Measurements from ENCODE around the gene HYKK. TPM values are rescaled to one million over a fixed set of nuclear protein-coding genes. Genes with fewer than 3 reads are reported as not detected.
A peak's percentile ranks its signal among the peaks of the same experiment; 100 is the strongest.

HYKK gene
- polyA plus RNA-seq, 1 of the 3 experiments (the other 2 are of a cell fraction), result 2.2 TPM

DNA sequence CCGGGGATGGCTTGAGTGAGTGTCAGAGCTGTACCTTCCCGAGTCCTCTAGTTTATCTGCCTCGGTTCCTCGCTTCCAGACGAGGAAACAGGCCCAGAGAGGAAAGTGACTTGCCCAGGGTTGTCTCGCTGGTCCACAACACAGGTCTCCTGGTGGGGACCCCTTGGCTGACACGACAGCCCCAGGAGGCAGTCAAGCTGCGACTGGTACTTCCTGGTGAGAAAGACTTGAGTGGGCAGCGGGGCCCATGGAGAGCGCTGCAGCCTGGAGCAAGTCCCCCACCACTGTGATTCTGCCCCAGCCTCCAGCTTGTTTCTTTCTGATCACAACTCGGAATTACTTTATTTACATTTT lies 57.3 kb downstream of the HYKK start:
- no peak for DNase-seq
- Histone ChIP-seq H3K79me2 (ENCODE audit: insufficient read depth) (peaks cover 16% of the 10 kb centered on the region; the same call in 1 of the 2 replicates), H2AFZ (ENCODE audit: low read depth) (peak overlapping the region; percentile 75; the same call in 1 of the 2 replicates), H3K27ac (ENCODE audit: low read depth in 2 of 2, low read length in 1 of 2) (peak overlapping the region in 1 of 2 experiments; percentile 44; a peak in 2 of 4 replicates), H3K27me3 (ENCODE audit: insufficient read depth) (no peaks in the 10 kb centered on the region), H3K9me2 (no peaks in the 10 kb centered on the region), H3K9me3 (no peaks in the 10 kb centered on the region), H4K20me1 (ENCODE audit: insufficient read depth) (no peaks in the 10 kb centered on the region), H3F3A (replicated peaks; ENCODE audit: insufficient read depth) (peaks cover 9% of the 10 kb centered on the region), H3K4me1 (ENCODE audit: control insufficient read depth in 1 of 2, insufficient read depth in 2 of 2, low read depth in 1 of 2, low read length in 1 of 2) (peaks cover 0 to 13% of the 10 kb centered on the region in 2 experiments; a peak in 2 of 4 replicates), H3K4me2 (peak overlapping the region; percentile 91), H3K36me3 (replicated peaks in 1 of 2; ENCODE audit: control insufficient read depth in 1 of 2, insufficient read depth in 2 of 2, low read length in 1 of 2) (no peaks in the 10 kb centered on the region), H3K9ac (no peak overlapping the region), H3K4me3 (ENCODE audit: low read depth in 2 of 2, low read length in 1 of 2) (peak overlapping the region in 1 of 2 experiments; percentile 80; a peak in 1 of 4 replicates)
- WGBS (ENCODE audit: low lambda C conversion rate), result 89% methylated on average over 8 of the region's 11 CpGs
- CTCF ChIA-PET, result interaction anchor here (1.0 to 3.4 kb wide), 8 partner anchors 8 to 256 kb away, joined by 3 to 12 read pairs (median 8); partner anchors contain the start of gene PSMA4
- POLR2A ChIA-PET, result interaction anchor here (0.6 to 2.2 kb wide), 8 partner anchors 24 to 265 kb away, joined by 3 to 17 read pairs (median 6); partner anchors contain the start of genes CHRNA3, IREB2, PSMA4 and SKIC8
- TF ChIP-seq, protein P1, sequence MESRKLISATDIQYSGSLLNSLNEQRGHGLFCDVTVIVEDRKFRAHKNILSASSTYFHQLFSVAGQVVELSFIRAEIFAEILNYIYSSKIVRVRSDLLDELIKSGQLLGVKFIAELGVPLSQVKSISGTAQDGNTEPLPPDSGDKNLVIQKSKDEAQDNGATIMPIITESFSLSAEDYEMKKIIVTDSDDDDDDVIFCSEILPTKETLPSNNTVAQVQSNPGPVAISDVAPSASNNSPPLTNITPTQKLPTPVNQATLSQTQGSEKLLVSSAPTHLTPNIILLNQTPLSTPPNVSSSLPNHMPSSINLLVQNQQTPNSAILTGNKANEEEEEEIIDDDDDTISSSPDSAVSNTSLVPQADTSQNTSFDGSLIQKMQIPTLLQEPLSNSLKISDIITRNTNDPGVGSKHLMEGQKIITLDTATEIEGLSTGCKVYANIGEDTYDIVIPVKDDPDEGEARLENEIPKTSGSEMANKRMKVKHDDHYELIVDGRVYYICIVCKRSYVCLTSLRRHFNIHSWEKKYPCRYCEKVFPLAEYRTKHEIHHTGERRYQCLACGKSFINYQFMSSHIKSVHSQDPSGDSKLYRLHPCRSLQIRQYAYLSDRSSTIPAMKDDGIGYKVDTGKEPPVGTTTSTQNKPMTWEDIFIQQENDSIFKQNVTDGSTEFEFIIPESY (IDR thresholded peaks at IDR 0.05; ENCODE audit: borderline replicate concordance, low read depth), result no peak

DNA sequence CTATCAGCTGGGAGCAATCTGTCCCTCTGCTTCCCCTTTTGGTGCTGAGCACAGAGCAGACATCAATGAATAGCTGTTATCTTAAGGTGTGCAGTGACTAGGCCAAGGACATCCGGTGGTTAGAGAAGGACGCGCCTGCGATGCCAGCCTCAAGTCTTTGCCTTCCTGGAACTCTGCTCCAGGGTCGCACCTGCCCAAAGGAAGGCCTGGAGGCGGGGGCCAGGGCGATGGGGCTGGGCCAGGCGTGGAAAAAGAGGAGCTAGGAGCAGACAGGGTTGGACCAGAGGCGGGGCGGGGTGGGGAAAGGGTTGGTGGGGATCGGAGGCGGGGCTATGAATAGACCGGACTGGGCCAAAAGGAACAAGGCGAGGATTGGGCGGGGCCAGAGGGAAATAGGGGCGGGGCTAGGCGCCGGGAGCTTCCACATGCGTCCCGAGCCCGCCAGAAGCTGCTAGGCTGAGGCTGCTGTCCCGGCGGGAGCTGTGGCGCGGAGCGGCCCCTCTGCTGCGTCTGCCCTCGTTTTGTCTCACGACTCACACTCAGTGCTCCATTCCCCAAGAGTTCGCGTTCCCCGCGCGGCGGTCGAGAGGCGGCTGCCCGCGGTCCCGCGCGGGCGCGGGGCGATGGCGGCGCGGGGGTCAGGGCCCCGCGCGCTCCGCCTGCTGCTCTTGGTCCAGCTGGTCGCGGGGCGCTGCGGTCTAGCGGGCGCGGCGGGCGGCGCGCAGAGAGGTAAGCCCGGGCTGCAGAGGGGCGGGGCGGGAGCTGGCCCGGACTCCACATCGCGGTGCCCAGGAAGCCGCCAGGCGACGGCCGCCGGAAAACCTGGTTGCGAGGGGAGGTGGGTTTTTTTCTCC lies 57.9 kb downstream of the HYKK start, which contains the start of gene CHRNA5:
Gene CHRNA5 (plus strand): TSS at position 424 of the 854 bp plus-strand sequence. CDS start 200 bp downstream, at position 624.
- peak within 1 kb of the TSS; percentile 48 to 90 for H3K27ac ChIP-seq (ENCODE audit: low read depth in 2 of 2, low read length in 1 of 2)
- ChIA-PET POLR2A (interaction anchor here (0.6 to 2.2 kb wide), 10 partner anchors 12 to 266 kb away, joined by 3 to 17 read pairs (median 4); partner anchors contain the start of genes CHRNA3, IREB2, PSMA4 and SKIC8), CTCF (interaction anchor here (1.0 to 3.4 kb wide), 11 partner anchors 9 to 257 kb away, joined by 3 to 12 read pairs (median 5); partner anchors contain the start of gene PSMA4)
- H3K36me3 ChIP-seq (replicated peaks in 1 of 2; ENCODE audit: control insufficient read depth in 1 of 2, insufficient read depth in 2 of 2, low read length in 1 of 2), result no peaks in the 10 kb centered on the region
- H3F3A ChIP-seq (replicated peaks; ENCODE audit: insufficient read depth), result peaks cover 9% of the 10 kb centered on the region
- no peaks in the 10 kb centered on the region for H3K9me3 ChIP-seq
- peak; percentile 94 for DNase-seq
- peak within 1 kb of the TSS; percentile 62 for H3K9ac ChIP-seq
- H3K79me2 ChIP-seq (ENCODE audit: insufficient read depth), result peaks cover 19% of the 10 kb centered on the region; the same call in 1 of the 2 replicates
- 1% methylated on average over 30 of the region's 75 CpGs for WGBS (ENCODE audit: low lambda C conversion rate)
- H3K9me2 ChIP-seq, result no peaks in the 10 kb centered on the region
- H3K27me3 ChIP-seq (ENCODE audit: insufficient read depth), result no peaks in the 10 kb centered on the region
- peak within 1 kb of the TSS; percentile 73 to 80 for H3K4me3 ChIP-seq (ENCODE audit: low read depth in 2 of 2, low read length in 1 of 2)
- H4K20me1 ChIP-seq (ENCODE audit: insufficient read depth), result no peaks in the 10 kb centered on the region
- peaks cover 0 to 13% of the 10 kb centered on the region in 2 experiments; a peak in 2 of 4 replicates for H3K4me1 ChIP-seq (ENCODE audit: control insufficient read depth in 1 of 2, insufficient read depth in 2 of 2, low read depth in 1 of 2, low read length in 1 of 2)
- H2AFZ ChIP-seq (ENCODE audit: low read depth), result peak within 1 kb of the TSS; percentile 84
- H3K4me2 ChIP-seq, result peak within 1 kb of the TSS; percentile 91
- 0 out of 2 replicates have a peak, but pooled peaks have one; percentile 31 for TF ChIP-seq YY1 (IDR thresholded peaks at IDR 0.05; ENCODE audit: low read depth)
- TF ChIP-seq, protein P1 (IDR thresholded peaks at IDR 0.05; ENCODE audit: borderline replicate concordance, low read depth), result no peak
- TF ChIP-seq, protein P2, sequence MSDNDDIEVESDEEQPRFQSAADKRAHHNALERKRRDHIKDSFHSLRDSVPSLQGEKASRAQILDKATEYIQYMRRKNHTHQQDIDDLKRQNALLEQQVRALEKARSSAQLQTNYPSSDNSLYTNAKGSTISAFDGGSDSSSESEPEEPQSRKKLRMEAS (IDR thresholded peaks at IDR 0.05; ENCODE audit: low read depth), result peak; percentile 53; the same call in 1 of the 2 replicates
- TF ChIP-seq POLR2AphosphoS5 (IDR thresholded peaks at IDR 0.05; ENCODE audit: low read depth, low read length), result peak; percentile 73
- TF ChIP-seq FOSL2 (IDR thresholded peaks at IDR 0.05; ENCODE audit: borderline replicate concordance, low read depth), result no peak
- no peak for TF ChIP-seq GATA2 (CRISPR knock-in tag; IDR thresholded peaks at IDR 0.05)
- no peak for TF ChIP-seq PBX3 (IDR thresholded peaks at IDR 0.05)
- TF ChIP-seq RFX5 (IDR thresholded peaks at IDR 0.05; ENCODE audit: low read length), result no peak
- TF ChIP-seq EP300 (IDR thresholded peaks at IDR 0.05; ENCODE audit: borderline replicate concordance in 1 of 2, low read depth in 1 of 2, low read length in 1 of 2), result peak in 1 of 2 experiments; percentile 65; a peak in 1 of 4 replicates
- TF ChIP-seq, protein P3, sequence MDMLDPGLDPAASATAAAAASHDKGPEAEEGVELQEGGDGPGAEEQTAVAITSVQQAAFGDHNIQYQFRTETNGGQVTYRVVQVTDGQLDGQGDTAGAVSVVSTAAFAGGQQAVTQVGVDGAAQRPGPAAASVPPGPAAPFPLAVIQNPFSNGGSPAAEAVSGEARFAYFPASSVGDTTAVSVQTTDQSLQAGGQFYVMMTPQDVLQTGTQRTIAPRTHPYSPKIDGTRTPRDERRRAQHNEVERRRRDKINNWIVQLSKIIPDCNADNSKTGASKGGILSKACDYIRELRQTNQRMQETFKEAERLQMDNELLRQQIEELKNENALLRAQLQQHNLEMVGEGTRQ (IDR thresholded peaks at IDR 0.05; ENCODE audit: borderline replicate concordance, low read depth, low read length), result no peak
- no peak for TF ChIP-seq USF1 (IDR thresholded peaks at IDR 0.05; ENCODE audit: borderline replicate concordance, low read depth)
- TF ChIP-seq NRF1 (IDR thresholded peaks at IDR 0.05; ENCODE audit: low read depth, low read length), result no peak
- TF ChIP-seq GABPA (IDR thresholded peaks at IDR 0.05; ENCODE audit: low read depth), result no peak
- TF ChIP-seq MXI1 (IDR thresholded peaks at IDR 0.05; ENCODE audit: low read depth, low read length), result peak; percentile 94
- TF ChIP-seq RCOR1 (IDR thresholded peaks at IDR 0.05; ENCODE audit: low read length), result no peak; the same call in 1 of the 2 replicates
- no peak for TF ChIP-seq TEAD4 (IDR thresholded peaks at IDR 0.05; ENCODE audit: borderline replicate concordance, insufficient read depth)
